CD4-positive, alpha-beta T cell treated with Interleukin-15 for 4 hours (primary cell): ENCODE measurements around the gene CD164.
"Not testable (repeated sequence)": the region's sequence is repeated elsewhere in the genome, so short reads cannot be mapped to it uniquely, and the experiment has no call there.

ENCODE experiments used
- DNase-seq: peaks from one replicate; pipeline ENCODE4 v3.0.0-alpha.2; 2020; ENCODE audit warnings: low spot score

Gene CD164

GRCh38 chr6:109374326-109374892, 7.9 kb downstream of the CD164 start:
- no peak for DNase-seq

- DNase-seq: peak; percentile 30
These were observed 8.5 kb downstream of the CD164 start for GRCh38 chr6:109373762-109374161.

GRCh38 chr6:109373331-109373730, 8.9 kb downstream of the CD164 start:
- no peak for DNase-seq

- no peak for DNase-seq
These were observed 10.1 kb downstream of the CD164 start for GRCh38 chr6:109372130-109372529.

GRCh38 chr6:109370792-109371191, 11.5 kb downstream of the CD164 start:
- DNase-seq: no peak

GRCh38 chr6:109370336-109370735, 11.9 kb downstream of the CD164 start:
- no peak for DNase-seq

- no peak for DNase-seq
These were observed 12.5 kb downstream of the CD164 start for GRCh38 chr6:109369728-109370127.

- not testable (repeated sequence) for DNase-seq
These were observed 17.7 kb downstream of the CD164 start for GRCh38 chr6:109364382-109365078.

- DNase-seq: no peak
These were observed 18.5 kb downstream of the CD164 start for GRCh38 chr6:109363753-109364152.

- no peak for DNase-seq
These were observed 20.0 kb downstream of the CD164 start for GRCh38 chr6:109362102-109362884.

- DNase-seq: no peak
These were observed 21.5 kb downstream of the CD164 start for GRCh38 chr6:109360791-109361190.

- DNase-seq: no peak
These were observed 22.0 kb downstream of the CD164 start for GRCh38 chr6:109360281-109360680.

GRCh38 chr6:109359248-109359647, 23.0 kb downstream of the CD164 start:
- DNase-seq: no peak

- DNase-seq: no peak
These were observed 24.1 kb downstream of the CD164 start for GRCh38 chr6:109358204-109358603.

GRCh38 chr6:109356237-109356636, 26.0 kb downstream of the CD164 start:
- no peak for DNase-seq

- DNase-seq: no peak
These were observed 30.8 kb downstream of the CD164 start for GRCh38 chr6:109351231-109352130.

GRCh38 chr6:109349419-109349987, 32.8 kb downstream of the CD164 start:
- DNase-seq: no peak

GRCh38 chr6:109348226-109348625, 34.0 kb downstream of the CD164 start:
- no peak for DNase-seq

GRCh38 chr6:109347779-109348178, 34.5 kb downstream of the CD164 start:
- DNase-seq: no peak

GRCh38 chr6:109345986-109346385, 36.3 kb downstream of the CD164 start:
- DNase-seq: no peak

GRCh38 chr6:109344226-109344625, 38.0 kb downstream of the CD164 start:
- DNase-seq: no peak

- no peak for DNase-seq
These were observed 38.7 kb downstream of the CD164 start for GRCh38 chr6:109343518-109343917.
